Measurements from ENCODE around the gene ZNF398.
"Not testable (repeated sequence)": the region's sequence is repeated elsewhere in the genome, so short reads cannot be mapped to it uniquely, and the experiment has no call there.

ZNF398 gene

DNA sequence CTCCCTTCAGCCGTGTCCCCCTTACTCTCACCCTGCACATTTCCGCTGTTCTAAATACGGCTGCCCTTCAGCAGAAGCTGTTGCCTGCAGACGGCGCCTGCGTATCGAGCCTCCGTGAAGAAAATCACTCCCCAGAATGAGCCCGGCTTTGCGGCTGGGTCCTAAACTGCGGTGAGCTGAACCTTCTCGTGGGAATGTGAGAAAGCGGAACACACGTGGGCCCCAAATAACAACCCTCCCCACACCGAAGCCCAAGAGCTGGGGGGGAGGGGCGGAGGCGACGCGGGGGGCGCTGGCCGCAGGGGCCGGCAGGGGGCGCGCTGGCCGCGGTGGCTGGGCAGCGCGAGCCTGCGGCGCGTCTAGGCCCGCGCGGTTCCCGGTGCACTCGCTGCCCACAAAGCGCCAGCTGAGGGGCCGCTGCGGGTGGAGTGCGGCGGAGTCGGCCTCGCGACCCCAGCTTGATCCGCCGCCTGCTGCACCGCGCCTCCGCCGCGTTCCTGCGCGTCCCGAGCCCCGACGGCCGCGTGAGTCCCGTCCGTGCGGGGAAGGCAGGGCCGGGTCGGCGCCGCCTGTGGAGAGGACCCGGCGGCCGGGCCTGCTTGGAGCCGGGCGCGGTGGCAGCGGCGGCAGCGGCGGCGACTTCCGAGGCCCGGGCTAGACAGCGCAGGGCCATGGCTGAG is at the start of gene ZNF398:
TSS of gene ZNF398 (plus strand) at position 382 of the 680 bp plus-strand sequence. CDS start at position 672, 290 bp downstream.
- in situ Hi-C loops (cut with MboI; ENCODE audit: low sequenced_read_pairs) = no loop called here

DNA sequence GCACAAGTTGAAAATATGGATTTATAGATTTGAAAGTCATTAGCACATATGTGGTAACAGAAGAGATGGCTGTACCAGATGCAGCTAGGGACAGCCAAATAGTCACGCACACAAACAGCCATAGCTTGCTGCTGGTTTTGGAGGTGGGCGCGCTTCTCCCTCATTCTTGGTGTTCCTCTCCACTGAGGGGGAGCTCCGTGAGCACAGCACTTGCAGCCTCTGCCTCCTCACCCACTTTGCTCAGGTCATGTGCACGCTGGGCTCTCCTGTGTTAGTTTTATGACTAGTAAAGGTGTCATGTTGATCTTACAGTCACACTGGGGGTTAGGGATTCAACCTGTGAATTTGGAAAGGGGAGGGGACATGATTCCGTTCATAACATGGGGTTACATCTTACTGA is 48.2 kb upstream of the ZNF398 start:
- in situ Hi-C loops (cut with MboI; ENCODE audit: low sequenced_read_pairs) = no loop called here

DNA sequence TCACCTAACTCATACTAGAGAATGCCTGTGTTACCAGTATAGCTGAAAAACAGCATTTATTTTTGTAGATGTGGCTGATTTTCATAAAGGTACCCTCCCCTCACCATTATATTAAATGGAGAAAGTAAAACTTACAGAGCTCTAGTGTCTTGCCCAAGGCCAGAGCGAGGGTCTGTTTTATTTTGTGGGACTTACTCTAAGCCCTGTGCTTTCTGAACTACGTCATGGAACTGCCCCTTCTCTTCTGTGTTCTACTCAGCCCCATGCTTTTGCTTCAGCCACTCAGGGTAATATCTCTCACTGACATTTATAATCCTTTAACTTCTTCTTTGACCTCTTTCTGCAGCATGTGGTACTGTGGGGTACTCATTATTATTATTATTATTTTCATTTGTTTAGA is 46.4 kb upstream of the ZNF398 start:
- in situ Hi-C loops (cut with MboI; ENCODE audit: low sequenced_read_pairs) = no loop called here

- in situ Hi-C loops (cut with MboI; ENCODE audit: low sequenced_read_pairs) = no loop called here
These were observed 44.6 kb upstream of the ZNF398 start for GRCh38 chr7:149102666-149103065.

GRCh38 chr7:149103424-149103823 is 43.8 kb upstream of the ZNF398 start:
- in situ Hi-C loops (cut with MboI; ENCODE audit: low sequenced_read_pairs) = no loop called here

DNA sequence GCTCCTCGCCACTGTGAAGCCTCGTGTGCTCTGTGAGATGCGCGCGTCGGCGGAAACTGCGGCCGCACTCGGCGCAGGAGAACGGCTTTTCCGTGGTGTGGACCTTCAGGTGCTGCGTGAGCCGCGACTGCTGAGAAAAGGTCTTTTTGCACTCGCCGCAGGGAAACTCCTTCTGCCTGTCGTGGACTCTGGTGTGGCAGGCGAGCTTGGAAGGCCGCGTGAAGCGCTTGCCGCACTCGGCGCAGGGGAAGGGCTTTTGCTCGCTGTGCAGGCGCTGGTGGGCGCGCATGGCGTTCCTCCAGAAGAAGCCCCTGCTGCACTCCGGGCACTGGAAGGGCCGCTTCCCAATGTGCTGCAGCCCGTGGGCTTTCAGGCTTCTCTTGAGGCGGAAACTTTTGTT is 43.0 kb upstream of the ZNF398 start:
- in situ Hi-C loops (cut with MboI; ENCODE audit: low sequenced_read_pairs) = no loop called here

- in situ Hi-C loops (cut with MboI; ENCODE audit: low sequenced_read_pairs) = no loop called here
These were observed 42.5 kb upstream of the ZNF398 start for GRCh38 chr7:149104749-149105148.

DNA sequence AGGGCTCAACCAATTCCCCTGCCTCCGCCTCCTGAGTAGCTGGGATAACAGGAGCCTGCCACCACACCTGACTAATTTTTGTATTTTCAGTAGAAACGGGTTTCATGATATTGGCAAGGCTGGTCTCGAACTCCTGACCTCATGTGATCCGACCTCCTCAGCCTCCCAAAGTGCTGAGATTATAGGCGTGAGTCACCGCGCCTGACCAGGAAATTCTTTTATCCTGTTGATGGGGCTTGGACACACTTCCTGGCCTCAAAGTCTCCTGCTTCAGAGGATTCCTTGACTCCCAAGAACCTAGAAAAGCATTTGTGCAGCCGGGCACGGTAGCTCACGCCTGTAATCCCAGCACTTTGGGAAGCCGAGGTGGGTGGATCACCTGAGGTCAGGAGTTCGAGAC is 37.3 kb upstream of the ZNF398 start:
- in situ Hi-C loops (cut with MboI; ENCODE audit: low sequenced_read_pairs) = no loop called here

- in situ Hi-C loops (cut with MboI; ENCODE audit: low sequenced_read_pairs) = no loop called here
These were observed 21.9 kb upstream of the ZNF398 start for GRCh38 chr7:149125189-149125862.

DNA sequence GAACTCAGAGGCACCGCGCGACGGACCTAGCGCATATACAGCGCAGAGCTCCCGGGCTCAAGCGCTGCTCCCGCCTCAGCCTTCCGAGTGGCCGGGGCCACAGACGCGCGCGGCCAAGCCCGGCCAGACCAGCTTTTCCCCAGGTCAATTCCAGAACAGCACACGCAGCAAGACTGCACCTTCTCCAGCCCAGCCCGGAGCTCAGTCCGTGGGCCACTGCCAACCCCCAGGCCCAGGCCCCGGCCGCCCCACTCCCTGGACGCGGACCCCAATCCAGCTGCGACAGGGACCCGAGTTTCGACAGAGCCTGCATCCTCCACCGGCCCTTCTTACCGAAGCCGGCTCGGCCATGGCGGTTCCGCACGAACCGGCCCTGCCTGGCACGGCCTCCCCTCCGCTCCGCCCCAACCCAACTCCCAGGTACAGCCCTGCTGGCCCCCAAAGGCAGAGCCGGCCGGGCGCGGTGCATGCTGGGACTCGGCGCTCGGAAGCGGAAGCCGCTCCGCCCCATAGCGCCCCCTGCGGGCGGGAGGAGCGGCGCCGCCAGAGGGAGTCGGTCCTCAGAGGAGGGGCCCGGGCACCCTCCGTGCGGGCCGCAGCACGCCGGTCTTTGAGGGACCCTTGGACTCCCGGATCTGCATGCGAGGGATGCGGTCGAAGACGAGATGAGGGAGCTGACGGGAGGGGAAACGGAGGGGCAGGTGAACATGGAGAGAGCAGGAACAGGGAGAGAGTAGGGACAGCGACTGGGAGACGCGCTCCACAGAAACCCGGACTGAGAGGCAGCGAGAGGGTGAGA is 21.2 kb upstream of the ZNF398 start, which contains the start of gene ZNF425:
TSS of gene ZNF425 (minus strand) at position 462 of the 799 bp plus-strand sequence. CDS start at position 351, 111 bp downstream.
- in situ Hi-C loops (cut with MboI; ENCODE audit: low sequenced_read_pairs) = no loop called here

- in situ Hi-C loops (cut with MboI; ENCODE audit: low sequenced_read_pairs) = no loop called here
These were observed 20.5 kb upstream of the ZNF398 start for GRCh38 chr7:149126662-149127266.

DNA sequence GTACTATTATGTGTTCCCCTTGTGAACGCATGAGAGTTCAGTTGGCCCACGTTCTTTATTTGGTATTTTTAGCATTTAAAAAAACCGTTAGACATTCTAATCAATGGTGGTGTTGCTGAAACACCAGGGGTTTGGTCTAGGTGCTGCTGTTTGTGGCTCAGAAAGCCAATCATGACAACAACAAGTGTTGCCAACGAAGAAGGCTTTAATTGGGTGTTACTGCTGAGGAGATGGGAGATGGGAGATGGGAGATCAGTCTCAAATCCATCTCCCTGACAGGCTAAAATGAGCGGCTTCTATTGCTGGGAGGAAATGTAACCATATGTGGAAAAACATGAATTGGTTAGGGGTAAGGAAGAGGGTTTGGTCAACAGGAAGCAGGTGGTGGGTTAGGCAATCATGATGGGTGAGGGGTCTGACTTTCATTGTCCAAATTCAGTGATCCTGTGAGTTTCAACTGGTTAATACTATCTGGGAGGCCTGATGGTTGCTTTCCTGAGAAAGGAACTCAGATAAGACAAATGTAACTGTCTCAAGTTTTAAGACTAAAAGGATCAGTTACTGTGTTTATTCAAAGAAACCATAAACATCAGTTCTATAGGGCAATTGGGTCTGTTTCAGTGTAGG is 16.6 kb upstream of the ZNF398 start:
- in situ Hi-C loops (cut with MboI; ENCODE audit: low sequenced_read_pairs) = no loop called here

DNA sequence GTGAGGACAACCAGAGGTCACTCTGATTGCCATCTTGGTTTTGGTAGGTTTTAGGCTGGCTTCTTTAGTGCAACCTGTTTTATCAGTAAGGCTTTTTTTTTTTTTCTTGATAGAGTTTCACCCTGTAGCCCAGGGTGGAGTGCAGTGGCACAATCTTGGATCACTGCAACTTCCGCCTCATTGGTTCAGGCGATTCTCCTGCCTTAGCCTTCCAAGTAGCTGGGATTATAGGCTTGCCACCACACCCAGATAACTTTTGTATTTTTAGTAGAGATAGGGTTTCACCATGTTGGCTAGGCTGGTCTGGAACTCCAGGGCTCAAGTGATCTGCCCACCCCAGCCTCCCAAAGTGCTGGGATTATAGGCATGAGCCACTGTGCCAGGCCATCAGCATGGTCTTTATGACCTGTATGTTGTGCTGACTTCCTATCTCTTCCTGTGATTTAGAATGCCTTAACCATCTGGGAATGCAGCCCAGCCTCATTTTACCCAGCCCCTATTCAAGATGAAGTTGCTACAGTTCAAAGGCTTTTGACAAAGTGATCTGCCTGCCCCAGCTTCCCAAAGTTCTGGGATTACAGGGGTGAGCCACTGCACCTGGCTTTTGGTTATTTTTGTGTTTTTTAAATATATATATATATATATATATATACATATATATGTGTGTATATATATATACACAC is 14.1 kb upstream of the ZNF398 start:
- in situ Hi-C loops (cut with MboI; ENCODE audit: low sequenced_read_pairs) = no loop called here

DNA sequence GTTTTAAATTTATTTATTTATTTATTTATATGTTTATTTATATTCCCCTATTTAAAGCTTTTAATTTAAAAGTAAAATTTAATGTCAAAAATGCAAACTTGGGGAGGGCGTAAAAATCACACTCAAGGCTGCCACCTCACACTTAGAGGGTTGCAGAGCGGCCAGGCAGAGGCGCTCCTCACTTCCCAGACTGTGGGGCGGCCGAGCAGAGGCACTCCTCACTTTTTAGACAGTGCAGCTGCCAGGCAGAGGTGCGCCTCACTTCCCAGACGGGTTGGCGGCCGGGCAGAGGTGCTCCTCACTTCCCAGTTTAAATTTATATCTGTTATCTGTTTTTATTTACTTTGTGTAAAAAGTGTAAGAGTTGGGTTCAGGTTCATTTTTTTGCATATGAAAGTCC is 11.1 kb upstream of the ZNF398 start:
- in situ Hi-C loops (cut with MboI; ENCODE audit: low sequenced_read_pairs) = no loop called here

- in situ Hi-C loops (cut with MboI; ENCODE audit: low sequenced_read_pairs) = no loop called here
These were observed 6.4 kb upstream of the ZNF398 start for GRCh38 chr7:149140831-149141230.

- in situ Hi-C loops (cut with MboI; ENCODE audit: low sequenced_read_pairs) = no loop called here
These were observed 5.4 kb upstream of the ZNF398 start for GRCh38 chr7:149141893-149142292.

GRCh38 chr7:149144436-149144922 is 2.8 kb upstream of the ZNF398 start:
- in situ Hi-C loops (cut with MboI; ENCODE audit: low sequenced_read_pairs) = not testable (repeated sequence)

DNA sequence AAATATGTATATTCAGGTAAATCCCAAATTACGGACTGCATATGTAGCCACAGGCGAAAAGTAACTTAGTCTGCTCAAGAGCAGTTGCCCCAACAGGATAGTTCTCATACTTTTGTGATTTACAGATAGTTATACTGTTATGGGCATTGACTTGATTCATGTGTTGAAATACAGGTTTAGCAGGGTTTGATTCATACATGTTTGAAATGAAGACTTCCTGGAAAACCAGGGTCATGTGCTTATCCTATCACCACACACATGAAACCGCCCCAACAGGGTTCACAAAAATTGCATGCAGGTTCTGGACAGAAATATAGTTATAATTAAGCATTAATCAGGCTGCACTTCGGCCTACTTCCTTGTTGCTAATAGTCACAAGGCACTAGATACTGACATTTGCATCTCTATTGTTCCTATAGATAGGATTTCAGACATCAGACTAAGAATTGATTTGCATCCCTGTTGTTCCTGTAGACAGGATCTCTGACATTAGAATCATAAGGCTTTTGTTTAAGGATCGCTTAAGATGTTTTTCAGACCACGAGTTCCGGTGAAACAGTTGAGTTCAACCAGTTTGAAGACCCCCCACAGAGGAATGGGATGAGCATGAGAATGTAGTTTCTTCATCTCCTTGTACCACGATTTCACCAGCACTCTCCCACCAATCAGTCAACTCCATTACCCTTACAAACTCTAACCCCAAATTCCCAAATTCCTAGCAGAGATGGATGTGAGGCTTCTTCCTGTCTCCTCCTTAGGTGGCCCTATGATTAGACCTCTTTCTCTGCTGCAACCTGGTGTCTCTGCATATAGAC is 2.0 kb upstream of the ZNF398 start:
- in situ Hi-C loops (cut with MboI; ENCODE audit: low sequenced_read_pairs) = no loop called here

Measured in hTERT RPE-1 (cell line).